HEK293 (cell line): ENCODE results near the gene MATN1.

ENCODE experiments used
- CTCF ChIA-PET: fragments of 350-600 bp; formaldehyde crosslinking; extraction: SDS; loops from one replicate; lab custom pipeline; 2021; ENCODE audit warnings: antibody characterized with exemption; lab: Yijun Ruan, JAX
- POLR2A ChIA-PET: fragments of 300-600 bp; formaldehyde crosslinking; extraction: SDS; loops from one replicate; lab custom pipeline; 2020; ENCODE audit warnings: antibody characterized with exemption, inconsistent platforms; lab: Yijun Ruan, JAX
- H3K27ac ChIP-seq: fragments of 200-500 bp; sonication (Bioruptor generic); 2 replicates; pipeline ENCODE4 v1.5.1; 2014; ENCODE audit warnings: low read depth, low read length, control low read depth, inconsistent platforms; ENCODE audit errors: extremely low read depth
- H3K36me3 ChIP-seq, 2 experiments: fragments of 200-500 bp in 1 of 2; sonication (Bioruptor generic) in 1 of 2; 1 replicate in 1 of 2; 2 replicates in 1 of 2; pipeline ENCODE4 v1.5.1; 2014 to 2017; ENCODE audit warnings: inconsistent platforms in 2 of 2, low read length in 2 of 2; ENCODE audit not compliant: control insufficient read depth in 2 of 2, insufficient read depth in 1 of 2
- H3K4me1 ChIP-seq: fragments of 200-500 bp; sonication (Bioruptor generic); 2 replicates; pipeline ENCODE4 v1.5.1; 2014; ENCODE audit warnings: mild to moderate bottlenecking, low read length, inconsistent platforms; ENCODE audit not compliant: control insufficient read depth, insufficient read depth
- H3K4me3 ChIP-seq: 2 replicates; pipeline ENCODE4 v1.5.1; 2011; ENCODE audit warnings: low read depth, mild to moderate bottlenecking, control low read depth, low read length, moderate library complexity
- H3K9me3 ChIP-seq: fragments of 200-500 bp; sonication (Bioruptor generic); 2 replicates; pipeline ENCODE4 v1.5.1; 2014; ENCODE audit warnings: low read depth, low read length, inconsistent platforms; ENCODE audit not compliant: control insufficient read depth, insufficient read depth
- CTCF ChIP-seq: fragments of 450-650 bp; formaldehyde crosslinking; IDR thresholded peaks from 2 replicates; pipeline ENCODE4 v1.5.1; 2016; ENCODE audit warnings: missing biosample characterization, missing genetic modification characterization
- EGR2 ChIP-seq: fragments of 450-650 bp; formaldehyde crosslinking; IDR thresholded peaks from 2 replicates; pipeline ENCODE4 v1.5.1; 2016; ENCODE audit warnings: low read depth, missing biosample characterization, missing genetic modification characterization
- FEZF1 ChIP-seq: fragments of 450-650 bp; formaldehyde crosslinking; IDR thresholded peaks from 2 replicates; pipeline ENCODE4 v1.5.1; 2016; ENCODE audit warnings: missing biosample characterization, missing genetic modification characterization
- GLIS2 ChIP-seq: fragments of 450-650 bp; formaldehyde crosslinking; IDR thresholded peaks from 2 replicates; pipeline ENCODE4 v1.5.1; 2016; ENCODE audit warnings: missing biosample characterization, missing genetic modification characterization
- HOXC10 ChIP-seq: sonication (generic); formaldehyde crosslinking; IDR thresholded peaks from 2 replicates; pipeline ENCODE4 v1.8.1; 2023; ENCODE audit warnings: mild to moderate bottlenecking, missing genetic modification reagents
- INSM2 ChIP-seq: fragments of 450-650 bp; formaldehyde crosslinking; IDR thresholded peaks from 2 replicates; pipeline ENCODE4 v1.5.1; 2016; ENCODE audit warnings: missing biosample characterization, missing genetic modification characterization
- SCRT1 ChIP-seq: fragments of 450-650 bp; formaldehyde crosslinking; IDR thresholded peaks from 2 replicates; pipeline ENCODE4 v1.5.1; 2016; ENCODE audit warnings: missing biosample characterization, missing genetic modification characterization, borderline replicate concordance
- SCRT2 ChIP-seq: fragments of 450-650 bp; formaldehyde crosslinking; IDR thresholded peaks from 2 replicates; pipeline ENCODE4 v1.5.1; 2016; ENCODE audit warnings: missing biosample characterization, missing genetic modification characterization
- SP3 ChIP-seq: fragments of 450-650 bp; formaldehyde crosslinking; IDR thresholded peaks from 2 replicates; pipeline ENCODE4 v1.5.1; 2016; ENCODE audit warnings: missing biosample characterization, missing genetic modification characterization
- ZBTB49 ChIP-seq: fragments of 450-650 bp; formaldehyde crosslinking; IDR thresholded peaks from 2 replicates; pipeline ENCODE4 v1.5.1; 2016; ENCODE audit warnings: missing biosample characterization, missing genetic modification characterization, low read depth
- ZFHX2 ChIP-seq: fragments of 450-650 bp; formaldehyde crosslinking; conservative IDR thresholded peaks from 2 replicates; pipeline ENCODE4 v1.5.1; 2016; ENCODE audit warnings: missing biosample characterization, missing genetic modification characterization
- ZFP69B ChIP-seq: fragments of 450-650 bp; formaldehyde crosslinking; IDR thresholded peaks from 2 replicates; pipeline ENCODE4 v1.5.1; 2016; ENCODE audit warnings: missing biosample characterization, missing genetic modification characterization
- ZNF132 ChIP-seq: fragments of 450-650 bp; formaldehyde crosslinking; IDR thresholded peaks from 2 replicates; pipeline ENCODE4 v1.5.1; 2017; ENCODE audit warnings: missing biosample characterization, missing genetic modification characterization, borderline replicate concordance
- ZNF138 ChIP-seq: fragments of 450-650 bp; formaldehyde crosslinking; IDR thresholded peaks from 2 replicates; pipeline ENCODE4 v1.5.1; 2016; ENCODE audit warnings: missing biosample characterization, missing genetic modification characterization, borderline replicate concordance
- ZNF16 ChIP-seq: fragments of 450-650 bp; formaldehyde crosslinking; IDR thresholded peaks from 2 replicates; pipeline ENCODE4 v1.5.1; 2016; ENCODE audit warnings: low read depth, missing biosample characterization, missing genetic modification characterization
- ZNF175 ChIP-seq: fragments of 450-650 bp; formaldehyde crosslinking; IDR thresholded peaks from 2 replicates; pipeline ENCODE4 v1.5.1; 2016; ENCODE audit warnings: missing biosample characterization, missing genetic modification characterization
- ZNF24 ChIP-seq: fragments of 450-650 bp; formaldehyde crosslinking; IDR thresholded peaks from 2 replicates; pipeline ENCODE4 v1.5.1; 2016; ENCODE audit warnings: missing biosample characterization, missing genetic modification characterization
- ZNF362 ChIP-seq: fragments of 450-650 bp; formaldehyde crosslinking; IDR thresholded peaks from 2 replicates; pipeline ENCODE4 v1.5.1; 2016; ENCODE audit warnings: missing biosample characterization, missing genetic modification characterization
- ZNF391 ChIP-seq: fragments of 450-650 bp; formaldehyde crosslinking; IDR thresholded peaks from 2 replicates; pipeline ENCODE4 v1.5.1; 2016; ENCODE audit warnings: low read depth, missing biosample characterization, missing genetic modification characterization, borderline replicate concordance
- ZNF416 ChIP-seq: fragments of 450-650 bp; formaldehyde crosslinking; IDR thresholded peaks from 2 replicates; pipeline ENCODE4 v1.5.1; 2016; ENCODE audit warnings: missing biosample characterization, missing genetic modification characterization
- ZNF488 ChIP-seq: fragments of 450-650 bp; formaldehyde crosslinking; IDR thresholded peaks from 2 replicates; pipeline ENCODE4 v1.5.1; 2016; ENCODE audit warnings: missing biosample characterization, missing genetic modification characterization
- ZNF510 ChIP-seq: fragments of 450-650 bp; formaldehyde crosslinking; IDR thresholded peaks from 2 replicates; pipeline ENCODE4 v1.5.1; 2018; ENCODE audit warnings: mild to moderate bottlenecking, missing genetic modification characterization, missing biosample characterization; ENCODE audit not compliant: insufficient replicate concordance
- ZNF544 ChIP-seq: fragments of 450-650 bp; formaldehyde crosslinking; IDR thresholded peaks from 2 replicates; pipeline ENCODE4 v1.5.0; 2017; ENCODE audit warnings: missing biosample characterization, missing genetic modification characterization
- ZNF580 ChIP-seq: fragments of 450-650 bp; formaldehyde crosslinking; IDR thresholded peaks from 2 replicates; pipeline ENCODE4 v1.5.1; 2016; ENCODE audit warnings: missing biosample characterization, missing genetic modification characterization
- ZNF629 ChIP-seq: fragments of 450-650 bp; formaldehyde crosslinking; IDR thresholded peaks from 2 replicates; pipeline ENCODE4 v1.5.1; 2017; ENCODE audit warnings: missing biosample characterization, missing genetic modification characterization
- ZNF843 ChIP-seq: fragments of 450-650 bp; formaldehyde crosslinking; IDR thresholded peaks from 2 replicates; pipeline ENCODE4 v1.5.1; 2016; ENCODE audit warnings: missing biosample characterization, missing genetic modification characterization

The MATN1 gene

GRCh38 chr1:30732277-30732996, 9.1 kb upstream of the MATN1 start:
- no peaks in the 10 kb centered on the region for H3K4me1 ChIP-seq
- ChIA-PET CTCF (interaction anchor here (0.8 to 1.4 kb wide), 4 partner anchors 14 to 69 kb away, joined by 3 to 6 read pairs (median 4); no protein-coding TSS in a partner anchor), POLR2A (interaction anchor here (1.6 kb wide), 1 partner anchor 14 kb away, joined by 5 read pairs; no protein-coding TSS in a partner anchor)
- no peaks in the 10 kb centered on the region for H3K9me3 ChIP-seq
- TF ChIP-seq ZNF544 (tag by site-specific recombination) (no peak), SCRT2 (tag by site-specific recombination) (peak; percentile 28; the same call in 1 of the 2 replicates), ZNF16 (no peak)
- H3K4me3 ChIP-seq: no peak overlapping the region
- no peak overlapping the region for H3K27ac ChIP-seq
- H3K36me3 ChIP-seq: no peaks in the 10 kb centered on the region

- POLR2A ChIA-PET: interaction anchor here (1.6 kb wide), 1 partner anchor 14 kb away, joined by 5 read pairs; no protein-coding TSS in a partner anchor
- TF ChIP-seq ZNF391 (tag by site-specific recombination) (no peak), SP3 (tag by site-specific recombination) (no peak), SCRT1 (tag by site-specific recombination) (no peak), ZNF138 (no peak), ZNF629 (no peak), INSM2 (tag by site-specific recombination) (no peak), ZNF24 (no peak), ZNF580 (tag by site-specific recombination) (no peak), ZNF175 (tag by site-specific recombination) (no peak), CTCF (no peak), ZFP69B (tag by site-specific recombination) (no peak), ZNF132 (tag by site-specific recombination) (no peak), ZFHX2 (peak; percentile 75), GLIS2 (no peak), FEZF1 (tag by site-specific recombination) (no peak), ZNF416 (tag by site-specific recombination) (no peak), ZBTB49 (tag by site-specific recombination) (no peak), ZNF362 (tag by site-specific recombination) (no peak), ZNF488 (tag by site-specific recombination) (no peak), EGR2 (tag by site-specific recombination) (peak; percentile 66), ZNF510 (tag by site-specific recombination) (no peak), ZNF843 (tag by site-specific recombination) (no peak), HOXC10 (CRISPR knock-in tag) (no peak)
Observed at GRCh38 chr1:30731806-30732276, 8.5 kb upstream of the MATN1 start.

More at GRCh38 chr1:30731806-30732276, 8.5 kb upstream of the MATN1 start:
- Histone ChIP-seq H3K36me3 (no peaks in the 10 kb centered on the region), H3K27ac (no peak overlapping the region), H3K4me3 (no peak overlapping the region), H3K4me1 (no peaks in the 10 kb centered on the region), H3K9me3 (no peaks in the 10 kb centered on the region)
- CTCF ChIA-PET: interaction anchor here (1.2 kb wide), 1 partner anchor 52 kb away, joined by 3 read pairs; no protein-coding TSS in a partner anchor
